ENCODE data around the gene C11orf98. TPM values are rescaled to one million over a fixed set of nuclear protein-coding genes. Genes with fewer than 3 reads are reported as not detected.

C11orf98 gene
- total and polyA plus RNA-seq, 2 donors (not counting 3 experiments of a cell fraction or from before 2014, with no cell fraction given), result 39.5 to 61.0 TPM

- H3K4me2 ChIP-seq (ENCODE audit: insufficient read depth, low read length), result peak overlapping the region; percentile 85
- TF ChIP-seq MYC (IDR thresholded peaks at IDR 0.05; ENCODE audit: low read depth, low read length) (no peak), POLR2A (IDR thresholded peaks at IDR 0.05; ENCODE audit: low read depth, low read length) (peak; percentile 91), GATA2 (IDR thresholded peaks at IDR 0.05; ENCODE audit: insufficient read depth, insufficient read length, low read depth, low read length) (no peak), POLR2AphosphoS5 (IDR thresholded peaks at IDR 0.05; ENCODE audit: insufficient read depth, low read depth, low read length) (peak; percentile 98), JUN (IDR thresholded peaks at IDR 0.05; ENCODE audit: borderline replicate concordance, insufficient read depth, insufficient read length, low read depth) (no peak), EZH2 (IDR thresholded peaks at IDR 0.05; ENCODE audit: borderline replicate concordance, low read depth, low read length, severe bottlenecking) (no peak), FOS (IDR thresholded peaks at IDR 0.05; ENCODE audit: borderline replicate concordance, insufficient read depth, low read length) (no peak)
- TF ChIP-seq, protein P1, sequence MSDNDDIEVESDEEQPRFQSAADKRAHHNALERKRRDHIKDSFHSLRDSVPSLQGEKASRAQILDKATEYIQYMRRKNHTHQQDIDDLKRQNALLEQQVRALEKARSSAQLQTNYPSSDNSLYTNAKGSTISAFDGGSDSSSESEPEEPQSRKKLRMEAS (IDR thresholded peaks at IDR 0.05; ENCODE audit: insufficient read depth, insufficient read length), result no peak
- TF ChIP-seq, protein P2, sequence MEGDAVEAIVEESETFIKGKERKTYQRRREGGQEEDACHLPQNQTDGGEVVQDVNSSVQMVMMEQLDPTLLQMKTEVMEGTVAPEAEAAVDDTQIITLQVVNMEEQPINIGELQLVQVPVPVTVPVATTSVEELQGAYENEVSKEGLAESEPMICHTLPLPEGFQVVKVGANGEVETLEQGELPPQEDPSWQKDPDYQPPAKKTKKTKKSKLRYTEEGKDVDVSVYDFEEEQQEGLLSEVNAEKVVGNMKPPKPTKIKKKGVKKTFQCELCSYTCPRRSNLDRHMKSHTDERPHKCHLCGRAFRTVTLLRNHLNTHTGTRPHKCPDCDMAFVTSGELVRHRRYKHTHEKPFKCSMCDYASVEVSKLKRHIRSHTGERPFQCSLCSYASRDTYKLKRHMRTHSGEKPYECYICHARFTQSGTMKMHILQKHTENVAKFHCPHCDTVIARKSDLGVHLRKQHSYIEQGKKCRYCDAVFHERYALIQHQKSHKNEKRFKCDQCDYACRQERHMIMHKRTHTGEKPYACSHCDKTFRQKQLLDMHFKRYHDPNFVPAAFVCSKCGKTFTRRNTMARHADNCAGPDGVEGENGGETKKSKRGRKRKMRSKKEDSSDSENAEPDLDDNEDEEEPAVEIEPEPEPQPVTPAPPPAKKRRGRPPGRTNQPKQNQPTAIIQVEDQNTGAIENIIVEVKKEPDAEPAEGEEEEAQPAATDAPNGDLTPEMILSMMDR (IDR thresholded peaks at IDR 0.05; ENCODE audit: extremely low read depth in 1 of 2, insufficient read depth in 1 of 2, low read depth in 1 of 2, low read length in 2 of 2), result no peak
- peak; percentile 98 for DNase-seq (ENCODE audit: low read depth, low spot score)
- intact Hi-C loops (cut with micrococcal nuclease), result loop anchor here (1.0 to 5.0 kb wide), 3 partner anchors 18 to 57 kb away; partner anchors contain the start of genes C11orf98, CSKMT, HNRNPUL2 and INTS5
- H3K27me3 ChIP-seq (ENCODE audit: control insufficient read depth in 2 of 2, insufficient read depth in 2 of 2, low read length in 2 of 2), result no peaks in the 10 kb centered on the region
- H2AFZ ChIP-seq (ENCODE audit: low read depth, low read length), result peak overlapping the region; percentile 88
- H3K9ac ChIP-seq (replicated peaks; ENCODE audit: extremely low read depth, insufficient read depth, low read length), result peak overlapping the region; percentile 78
- H4K20me1 ChIP-seq (replicated peaks; ENCODE audit: control insufficient read depth, extremely low read depth, insufficient read depth, low read length), result no peaks in the 10 kb centered on the region
- H3K9me3 ChIP-seq (replicated peaks; ENCODE audit: control insufficient read depth, insufficient read depth, low read length), result no peaks in the 10 kb centered on the region
- peak overlapping the region; percentile 73 for H3K27ac ChIP-seq (ENCODE audit: insufficient read depth, low read depth, low read length)
- H3K4me1 ChIP-seq (ENCODE audit: control insufficient read depth, extremely low read depth, insufficient read depth, low read length), result peaks cover 25% of the 10 kb centered on the region
- TSS peak; percentile 20 for BruUV-seq (replicated peaks)
- no peaks in the 10 kb centered on the region for H3K9me1 ChIP-seq (replicated peaks; ENCODE audit: control insufficient read depth, extremely low read depth, insufficient read depth, low read length)
- peaks cover 12 to 13% of the 10 kb centered on the region in 2 experiments for H3K36me3 ChIP-seq (ENCODE audit: control insufficient read depth in 2 of 2, extremely low read depth in 1 of 2, insufficient read depth in 2 of 2, low read length in 2 of 2)
- dilution Hi-C loops (cut with MboI; ENCODE audit: extremely low pct_ligation_motif_present, low sequenced_read_pairs), result no loop called here
- POLR2A ChIA-PET, result interaction anchor here (0.5 to 2.8 kb wide), 5 partner anchors 18 to 255 kb away, joined by 3 to 8 read pairs (median 5); partner anchors contain the start of genes C11orf98, CSKMT and HNRNPUL2
- peak; percentile 99 for FAIRE-seq
- peak overlapping the region; percentile 22 to 68 (median 58) for H3K4me3 ChIP-seq (replicated peaks in 1 of 3; ENCODE audit: insufficient read depth in 1 of 3, low read depth in 1 of 3, low read length in 3 of 3)
- CTCF ChIA-PET, result interaction anchor here (1.0 to 1.7 kb wide), 6 partner anchors 18 to 172 kb away, joined by 3 to 7 read pairs (median 4); partner anchors contain the start of genes C11orf98, CSKMT, HNRNPUL2 and SLC3A2
- H3K79me2 ChIP-seq (ENCODE audit: control insufficient read depth, insufficient read depth, low read length), result no peaks in the 10 kb centered on the region
Observed at GRCh38 chr11:62709247-62710000, 44.4 kb upstream of the C11orf98 start.

All from endothelial cell of umbilical vein (primary cell).